Measurements from ENCODE around the gene IL1RAPL1. TPM values are rescaled to one million over a fixed set of nuclear protein-coding genes. Genes with fewer than 3 reads are reported as not detected.

Gene IL1RAPL1
- total RNA-seq, 1 experiment from 2014 or later, result not detected

- intact Hi-C loops (cut with micrococcal nuclease), result no loop called here
- TF ChIP-seq, protein P1, sequence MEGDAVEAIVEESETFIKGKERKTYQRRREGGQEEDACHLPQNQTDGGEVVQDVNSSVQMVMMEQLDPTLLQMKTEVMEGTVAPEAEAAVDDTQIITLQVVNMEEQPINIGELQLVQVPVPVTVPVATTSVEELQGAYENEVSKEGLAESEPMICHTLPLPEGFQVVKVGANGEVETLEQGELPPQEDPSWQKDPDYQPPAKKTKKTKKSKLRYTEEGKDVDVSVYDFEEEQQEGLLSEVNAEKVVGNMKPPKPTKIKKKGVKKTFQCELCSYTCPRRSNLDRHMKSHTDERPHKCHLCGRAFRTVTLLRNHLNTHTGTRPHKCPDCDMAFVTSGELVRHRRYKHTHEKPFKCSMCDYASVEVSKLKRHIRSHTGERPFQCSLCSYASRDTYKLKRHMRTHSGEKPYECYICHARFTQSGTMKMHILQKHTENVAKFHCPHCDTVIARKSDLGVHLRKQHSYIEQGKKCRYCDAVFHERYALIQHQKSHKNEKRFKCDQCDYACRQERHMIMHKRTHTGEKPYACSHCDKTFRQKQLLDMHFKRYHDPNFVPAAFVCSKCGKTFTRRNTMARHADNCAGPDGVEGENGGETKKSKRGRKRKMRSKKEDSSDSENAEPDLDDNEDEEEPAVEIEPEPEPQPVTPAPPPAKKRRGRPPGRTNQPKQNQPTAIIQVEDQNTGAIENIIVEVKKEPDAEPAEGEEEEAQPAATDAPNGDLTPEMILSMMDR (IDR thresholded peaks at IDR 0.05; ENCODE audit: unreplicated experiment), result no peak
- H3K27ac Mint-ChIP-seq (ENCODE audit: low read depth, unreplicated experiment), result no peak overlapping the region
- ChIA-PET POLR2A (no interaction called here), CTCF (interaction anchor here (0.6 to 0.7 kb wide), 4 partner anchors 22 to 1544 kb away, joined by 3 read pairs; no protein-coding TSS in a partner anchor)
- no peaks in the 10 kb centered on the region for H3K4me1 Mint-ChIP-seq (ENCODE audit: insufficient read depth, unreplicated experiment)
- H3K9me3 Mint-ChIP-seq (ENCODE audit: unreplicated experiment), result no peaks in the 10 kb centered on the region
- H3K36me3 Mint-ChIP-seq (ENCODE audit: insufficient read depth, unreplicated experiment), result no peaks in the 10 kb centered on the region
- H3K4me3 Mint-ChIP-seq (ENCODE audit: unreplicated experiment), result no peak overlapping the region
- DNase-seq (ENCODE audit: unreplicated experiment), result no peak
- no TSS peak for BruUV-seq (replicated peaks)
- H3K27me3 Mint-ChIP-seq (ENCODE audit: insufficient read depth, unreplicated experiment), result no peaks in the 10 kb centered on the region
These were observed 401.0 kb downstream of the IL1RAPL1 start for GRCh38 chrX:28988246-28988645.

- POLR2A ChIA-PET, result no interaction called here
- Mint-ChIP-seq H3K27me3 (ENCODE audit: insufficient read depth, unreplicated experiment) (peaks cover 15% of the 10 kb centered on the region), H3K36me3 (ENCODE audit: insufficient read depth, unreplicated experiment) (no peaks in the 10 kb centered on the region), H3K27ac (ENCODE audit: low read depth, unreplicated experiment) (no peak overlapping the region), H3K9me3 (ENCODE audit: unreplicated experiment) (no peaks in the 10 kb centered on the region), H3K4me1 (ENCODE audit: insufficient read depth, unreplicated experiment) (no peaks in the 10 kb centered on the region), H3K4me3 (ENCODE audit: unreplicated experiment) (no peak overlapping the region)
- CTCF ChIA-PET, result no interaction called here
- no peak for DNase-seq (ENCODE audit: unreplicated experiment)
- no TSS peak for BruUV-seq (replicated peaks)
- intact Hi-C loops (cut with micrococcal nuclease), result no loop called here
- TF ChIP-seq, protein P1 (IDR thresholded peaks at IDR 0.05; ENCODE audit: unreplicated experiment), result no peak
These were observed 410.6 kb downstream of the IL1RAPL1 start for GRCh38 chrX:28997706-28998463.

GRCh38 chrX:28998609-28999135 lies 411.4 kb downstream of the IL1RAPL1 start:
- Mint-ChIP-seq H3K9me3 (ENCODE audit: unreplicated experiment) (no peaks in the 10 kb centered on the region), H3K27ac (ENCODE audit: low read depth, unreplicated experiment) (no peak overlapping the region), H3K36me3 (ENCODE audit: insufficient read depth, unreplicated experiment) (no peaks in the 10 kb centered on the region), H3K4me3 (ENCODE audit: unreplicated experiment) (no peak overlapping the region), H3K4me1 (ENCODE audit: insufficient read depth, unreplicated experiment) (no peaks in the 10 kb centered on the region), H3K27me3 (ENCODE audit: insufficient read depth, unreplicated experiment) (peaks cover 15% of the 10 kb centered on the region)
- ChIA-PET CTCF (no interaction called here), POLR2A (no interaction called here)
- intact Hi-C loops (cut with micrococcal nuclease), result no loop called here
- BruUV-seq (replicated peaks), result no TSS peak
- DNase-seq (ENCODE audit: unreplicated experiment), result no peak
- TF ChIP-seq, protein P1 (IDR thresholded peaks at IDR 0.05; ENCODE audit: unreplicated experiment), result no peak

DNA sequence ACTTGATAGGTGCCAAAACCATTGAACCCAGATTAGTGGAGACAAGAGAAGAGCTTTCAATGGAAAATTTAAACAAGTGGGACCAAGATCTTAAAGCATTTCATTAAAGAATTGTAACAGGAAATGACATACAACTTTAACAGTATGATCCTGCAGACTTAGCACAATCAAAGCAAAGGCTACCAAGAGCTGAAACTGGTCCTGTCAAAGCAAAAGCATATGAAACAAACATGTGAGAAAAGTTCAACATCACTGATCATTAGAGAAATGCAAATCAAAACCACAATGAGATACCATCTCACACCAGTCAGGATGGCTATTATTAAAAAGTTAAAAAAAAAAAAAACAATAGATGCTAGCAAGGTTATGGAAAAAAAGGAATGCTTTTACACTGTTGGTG lies 425.6 kb downstream of the IL1RAPL1 start:
- no peaks in the 10 kb centered on the region for H3K4me1 Mint-ChIP-seq (ENCODE audit: insufficient read depth, unreplicated experiment)
- H3K4me3 Mint-ChIP-seq (ENCODE audit: unreplicated experiment), result no peak overlapping the region
- H3K36me3 Mint-ChIP-seq (ENCODE audit: insufficient read depth, unreplicated experiment), result no peaks in the 10 kb centered on the region
- no peaks in the 10 kb centered on the region for H3K27me3 Mint-ChIP-seq (ENCODE audit: insufficient read depth, unreplicated experiment)
- ChIA-PET CTCF (interaction anchor here (0.7 kb wide), 1 partner anchor 368 kb away, joined by 3 read pairs; no protein-coding TSS in a partner anchor), POLR2A (no interaction called here)
- BruUV-seq (replicated peaks), result no TSS peak
- no peak for DNase-seq (ENCODE audit: unreplicated experiment)
- H3K9me3 Mint-ChIP-seq (ENCODE audit: unreplicated experiment), result peaks cover 13% of the 10 kb centered on the region
- TF ChIP-seq, protein P1 (IDR thresholded peaks at IDR 0.05; ENCODE audit: unreplicated experiment), result no peak
- intact Hi-C loops (cut with micrococcal nuclease), result no loop called here
- no peak overlapping the region for H3K27ac Mint-ChIP-seq (ENCODE audit: low read depth, unreplicated experiment)

All from MCF 10A (cell line).